ENCODE results near the gene MED28.

Gene MED28

DNA sequence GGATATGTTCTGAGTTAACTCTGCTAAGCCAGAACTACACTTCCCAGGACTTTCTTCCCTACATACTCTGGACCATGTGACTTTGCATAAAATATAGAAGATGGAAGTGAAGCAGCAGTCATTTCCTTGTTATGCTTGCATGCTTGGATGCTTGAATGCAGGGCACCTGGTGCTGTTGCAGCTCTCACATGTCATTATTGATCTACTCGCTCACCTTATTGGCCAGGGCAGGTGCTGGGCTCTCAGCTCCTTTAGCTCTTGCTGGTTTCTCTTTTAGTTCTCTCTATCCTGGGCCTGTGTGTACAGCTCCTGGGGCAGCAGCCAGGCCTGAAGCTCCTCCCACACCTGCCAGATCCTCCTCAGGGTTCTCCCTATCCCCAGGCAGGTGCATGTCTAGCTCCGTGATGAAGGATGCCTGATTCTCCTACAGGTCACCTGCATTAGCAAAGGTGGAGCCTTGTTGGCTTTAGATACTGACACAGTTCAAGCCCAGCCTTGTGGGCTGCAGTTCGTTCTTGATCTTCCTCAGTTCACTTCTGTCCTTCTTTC is 53.3 kb downstream of the MED28 start:
- no peak for DNase-seq

DNA sequence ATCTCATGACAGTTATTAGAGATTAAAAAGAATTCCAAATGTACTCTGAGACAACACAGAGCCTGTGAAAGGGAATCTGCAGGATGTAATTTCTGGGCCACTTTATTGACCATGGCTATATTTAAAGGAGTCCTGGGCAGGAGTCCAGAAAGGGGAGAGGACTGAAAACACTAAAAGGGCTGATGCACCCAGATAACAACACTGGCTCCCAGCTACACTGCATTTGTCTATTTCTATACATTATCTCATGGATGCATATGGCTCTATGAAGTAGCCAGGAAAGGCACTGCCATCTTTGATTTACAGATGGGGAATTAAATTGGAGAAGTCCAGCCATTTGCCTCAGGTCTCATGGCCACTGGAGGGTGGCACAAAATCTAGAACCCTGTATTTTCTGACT is 56.0 kb downstream of the MED28 start:
- no peak for DNase-seq

DNA sequence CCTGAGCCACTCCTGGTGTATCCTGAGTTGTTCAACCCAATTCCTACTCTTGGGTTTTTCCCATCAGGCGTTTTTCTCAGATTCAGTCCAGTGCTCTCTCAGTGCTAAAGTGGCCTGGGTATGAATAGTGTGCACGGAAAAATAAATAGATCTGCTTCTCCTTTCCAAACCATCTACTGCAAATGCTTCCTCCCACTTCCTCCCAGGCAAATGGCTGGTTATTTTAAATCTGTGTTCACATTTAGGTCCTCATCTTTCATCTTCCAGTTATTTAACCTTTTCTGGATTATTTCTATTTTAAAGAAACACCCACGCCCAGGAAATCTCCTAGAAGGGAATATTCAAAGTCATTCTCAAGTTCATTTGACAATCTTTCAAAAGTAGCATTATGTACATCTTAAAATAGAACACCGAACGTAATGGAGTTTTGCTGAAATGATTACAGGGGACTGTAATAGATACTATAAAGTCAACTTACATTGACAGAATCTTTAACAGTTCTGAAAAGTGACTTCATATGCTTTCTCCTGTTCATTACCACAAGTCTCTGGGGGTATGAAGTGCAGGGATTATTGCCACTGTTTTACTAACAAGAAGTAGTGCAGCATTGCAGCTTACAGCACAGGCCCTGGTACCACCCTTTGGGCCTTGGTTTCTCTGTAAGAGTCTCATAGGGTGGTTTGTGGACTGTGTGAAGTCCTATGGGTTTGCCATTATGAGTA is 66.3 kb downstream of the MED28 start:
- DNase-seq = no peak

DNA sequence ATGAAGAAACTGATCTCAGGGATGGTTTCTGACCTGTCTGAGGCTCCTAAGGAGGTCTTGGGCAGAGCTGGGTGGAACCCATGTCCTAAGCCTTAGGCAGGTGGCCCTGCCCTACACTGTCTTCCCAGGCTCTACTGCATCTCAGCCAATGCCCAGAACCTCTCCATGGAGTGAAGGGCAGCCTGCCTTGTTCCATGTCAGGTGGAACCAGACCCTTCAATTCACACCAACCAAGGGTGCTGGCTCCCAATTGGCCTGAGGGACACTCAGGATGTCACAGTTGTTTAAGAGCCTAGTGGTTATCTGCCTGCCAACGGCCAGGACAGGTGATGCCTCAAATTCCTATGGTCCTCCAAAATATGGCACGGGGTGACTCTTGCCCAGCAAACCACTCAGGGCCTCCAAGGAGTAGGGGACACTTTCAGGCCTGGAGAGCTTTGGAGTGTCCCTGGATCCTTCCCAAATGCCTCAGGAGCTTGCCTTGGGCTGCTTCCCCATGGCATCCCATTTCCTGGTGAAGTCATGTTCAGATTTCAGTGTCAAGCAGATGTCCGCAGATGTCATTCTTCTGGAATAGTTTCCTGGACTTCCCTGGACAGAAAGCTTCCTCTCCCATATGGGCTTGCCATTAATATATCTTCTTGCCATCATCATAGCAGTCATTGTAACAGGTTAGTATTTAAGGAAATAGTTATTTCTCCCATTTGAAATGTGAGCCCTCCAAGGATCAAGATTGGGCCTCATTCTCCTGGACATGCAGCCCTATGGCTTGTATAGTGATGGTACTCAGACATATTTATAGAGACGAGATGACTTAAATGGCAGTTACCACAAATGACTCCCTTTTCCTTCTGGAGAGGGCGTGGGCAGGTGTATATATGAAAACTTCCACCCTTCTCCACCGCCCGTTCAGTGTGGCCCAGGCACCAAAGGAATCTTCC is 67.1 kb downstream of the MED28 start:
- no peak for DNase-seq

DNA sequence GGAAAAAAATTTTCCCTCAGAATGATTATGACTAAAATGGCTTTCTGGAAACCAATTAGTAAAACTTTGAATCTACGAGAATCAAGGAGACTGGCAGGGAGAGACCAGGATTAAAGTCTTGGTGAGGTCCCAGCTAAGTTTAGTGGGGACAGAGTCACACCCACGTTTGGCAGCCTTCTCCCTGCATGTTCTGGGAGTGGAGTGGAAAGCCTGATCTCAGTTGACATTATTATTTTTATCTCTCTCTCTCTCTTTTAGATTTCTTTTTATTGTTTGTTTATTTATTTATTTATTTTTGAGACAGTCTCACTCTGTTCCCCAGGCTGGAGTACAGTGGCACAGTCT is 67.8 kb downstream of the MED28 start:
- no peak for DNase-seq

Measured in DMS153 (cell line).